T-helper 17 cell (primary cell): ENCODE results near the gene SPAG7. TPM values are rescaled to one million over a fixed set of nuclear protein-coding genes. Genes with fewer than 3 reads are reported as not detected.

Source experiments
- ATAC-seq: fragments of 150-1000 bp; cut with Tn5 transposase; 2 replicates; pipeline ENCODE4 v1.10.0; 2021; ENCODE audit warnings: mild to moderate bottlenecking, moderate library complexity
- DNase-seq, 3 donors: peaks; one replicate each; pipeline versions ENCODE4 v3.0.0 to v3.0.0-alpha.2; 2020 to 2021
- H3K9me3 ChIP-seq: one replicate; pipeline ENCODE4 v1.7.0; 2013; ENCODE audit warnings: low read length, mild to moderate bottlenecking; ENCODE audit not compliant: control insufficient read depth, poor library complexity, severe bottlenecking
- H3K27ac Mint-ChIP-seq: one replicate; pipeline ENCODE4 v1.8.0; 2022; ENCODE audit warnings: mild to moderate bottlenecking, moderate library complexity, mixed read lengths
- H3K27me3 Mint-ChIP-seq: one replicate; pipeline ENCODE4 v1.8.0; 2022; ENCODE audit warnings: mixed read lengths
- H3K36me3 Mint-ChIP-seq: one replicate; pipeline ENCODE4 v1.8.0; 2022; ENCODE audit warnings: low read depth, mixed read lengths
- H3K4me1 Mint-ChIP-seq: one replicate; pipeline ENCODE4 v1.8.0; 2022; ENCODE audit warnings: mild to moderate bottlenecking, mixed read lengths
- H3K4me3 Mint-ChIP-seq: one replicate; pipeline ENCODE4 v1.8.0; 2022; ENCODE audit warnings: mild to moderate bottlenecking, moderate library complexity, mixed read lengths
- total RNA-seq, 4 donors: library from RNA in 2 of 4; stranded (reverse) in 2 of 4; gene quantifications; one replicate each; pipeline ENCODE4 v1.2.3 and lab custom pipeline; 2022 to 2026

The SPAG7 gene
- total RNA-seq, 2 donors from 2014 or later: 39.0 to 48.4 TPM

DNA sequence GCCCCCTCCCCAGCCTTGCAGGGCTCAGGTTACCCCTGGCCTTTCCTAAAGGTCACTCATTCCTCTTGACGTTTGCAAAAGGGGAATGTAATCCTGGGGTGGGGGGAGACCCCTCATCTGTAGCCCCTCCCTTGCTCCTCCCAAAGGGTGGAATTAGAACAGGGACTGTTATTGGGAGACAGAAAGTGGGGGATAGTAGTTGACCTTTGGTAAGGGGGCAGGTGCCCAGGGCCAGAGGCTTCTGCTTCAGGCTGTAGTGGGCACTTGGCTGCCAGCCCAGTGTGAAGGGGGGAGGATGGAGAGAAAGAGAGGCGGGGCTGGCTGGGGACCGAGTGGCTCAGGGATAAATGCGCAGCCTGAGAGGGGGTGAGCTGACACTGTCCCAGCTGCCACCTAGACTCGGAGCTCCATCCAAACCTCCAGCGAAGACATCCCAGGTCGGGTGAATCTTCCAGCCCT, 16.8 kb downstream of the SPAG7 start, which contains the start of gene ENO3:
Gene ENO3, plus strand, starts transcription at position 374 of the 459 bp plus-strand sequence. CDS start 711 bp downstream, outside the sequence.
- Mint-ChIP-seq H3K27ac (peak within 1 kb of the TSS; percentile 79), H3K4me3 (peak within 1 kb of the TSS; percentile 100), H3K36me3 (peaks cover 7% of the 10 kb centered on the region), H3K27me3 (no peaks in the 10 kb centered on the region), H3K4me1 (peaks cover 23% of the 10 kb centered on the region)
- no peaks in the 10 kb centered on the region for H3K9me3 ChIP-seq
- DNase-seq: no peak
- ATAC-seq: no peak

DNA sequence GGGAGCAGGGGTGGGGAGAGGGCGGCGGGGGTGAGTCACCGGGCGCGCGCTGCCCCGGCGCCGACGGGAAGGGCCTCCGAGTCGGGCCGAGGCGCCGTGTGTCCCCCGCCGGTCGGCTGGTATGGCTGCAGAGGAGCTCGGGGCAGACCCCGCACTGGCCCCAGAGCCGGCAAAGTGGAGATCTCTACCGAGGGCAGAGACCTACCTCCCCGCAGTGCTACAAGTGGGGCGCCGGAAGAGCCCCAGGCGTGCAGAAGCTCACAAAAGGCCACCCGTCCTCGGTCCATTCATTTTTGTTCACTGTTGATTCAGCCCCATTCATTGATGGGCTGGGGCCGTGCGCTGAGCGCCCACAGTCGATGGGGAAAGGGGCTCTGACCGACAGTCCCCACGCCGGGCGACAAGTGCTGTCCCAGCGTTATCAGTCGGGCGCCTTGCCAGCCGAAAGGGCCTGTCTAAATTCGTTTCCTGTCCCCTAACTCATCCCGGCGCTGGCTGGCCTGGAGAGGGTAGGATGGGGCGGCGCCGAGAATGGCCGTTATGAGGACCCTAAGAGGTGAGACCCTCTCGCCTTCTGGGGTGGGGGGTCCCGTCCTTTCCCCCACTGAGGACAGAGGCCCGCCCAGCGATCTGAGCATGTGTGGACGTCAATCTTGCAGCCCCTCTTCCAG, 17.4 kb downstream of the SPAG7 start:
- no peak for DNase-seq
- H3K27me3 Mint-ChIP-seq: no peaks in the 10 kb centered on the region
- peak overlapping the region; percentile 100 for H3K4me3 Mint-ChIP-seq
- no peaks in the 10 kb centered on the region for H3K9me3 ChIP-seq
- peaks cover 12% of the 10 kb centered on the region for H3K36me3 Mint-ChIP-seq
- peaks cover 29% of the 10 kb centered on the region for H3K4me1 Mint-ChIP-seq
- peak overlapping the region; percentile 79 for H3K27ac Mint-ChIP-seq
- ATAC-seq: peak; percentile 2

GRCh38 chr17:4949321-4950074, 18.1 kb downstream of the SPAG7 start:
- Mint-ChIP-seq H3K27me3 (no peaks in the 10 kb centered on the region), H3K4me1 (peaks cover 36% of the 10 kb centered on the region), H3K36me3 (peaks cover 15% of the 10 kb centered on the region), H3K27ac (peak overlapping the region; percentile 96), H3K4me3 (peak overlapping the region; percentile 100)
- ATAC-seq (peak; percentile 60), DNase-seq (peak; percentile 60 to 66 (median 63))
- no peaks in the 10 kb centered on the region for H3K9me3 ChIP-seq

DNA sequence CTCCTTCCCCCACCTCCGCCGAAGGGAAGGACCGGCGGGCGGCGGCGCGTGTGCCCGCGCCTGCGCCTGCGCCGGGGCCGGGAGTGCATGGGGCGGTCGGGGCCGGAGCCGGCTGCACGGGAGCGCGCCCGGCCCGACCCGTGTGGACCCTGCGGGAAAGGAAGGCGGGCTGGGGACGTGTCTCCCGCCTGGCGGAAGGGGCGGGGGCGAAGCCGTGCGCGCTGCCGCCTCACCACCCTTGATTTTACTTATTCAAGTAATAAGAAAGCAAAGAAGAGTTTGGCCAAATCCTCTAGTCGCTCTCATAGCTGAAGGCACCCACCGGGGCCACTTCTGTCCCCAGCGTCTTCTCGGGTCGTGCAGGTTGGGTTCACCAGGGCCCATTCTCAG, 18.7 kb downstream of the SPAG7 start:
- Mint-ChIP-seq H3K36me3 (peaks cover 19% of the 10 kb centered on the region), H3K4me3 (peak overlapping the region; percentile 100), H3K27me3 (no peaks in the 10 kb centered on the region), H3K4me1 (peaks cover 41% of the 10 kb centered on the region), H3K27ac (peak overlapping the region; percentile 96)
- DNase-seq (peak; percentile 54 to 64 (median 62)), ATAC-seq (peak; percentile 50)
- H3K9me3 ChIP-seq: no peaks in the 10 kb centered on the region

DNA sequence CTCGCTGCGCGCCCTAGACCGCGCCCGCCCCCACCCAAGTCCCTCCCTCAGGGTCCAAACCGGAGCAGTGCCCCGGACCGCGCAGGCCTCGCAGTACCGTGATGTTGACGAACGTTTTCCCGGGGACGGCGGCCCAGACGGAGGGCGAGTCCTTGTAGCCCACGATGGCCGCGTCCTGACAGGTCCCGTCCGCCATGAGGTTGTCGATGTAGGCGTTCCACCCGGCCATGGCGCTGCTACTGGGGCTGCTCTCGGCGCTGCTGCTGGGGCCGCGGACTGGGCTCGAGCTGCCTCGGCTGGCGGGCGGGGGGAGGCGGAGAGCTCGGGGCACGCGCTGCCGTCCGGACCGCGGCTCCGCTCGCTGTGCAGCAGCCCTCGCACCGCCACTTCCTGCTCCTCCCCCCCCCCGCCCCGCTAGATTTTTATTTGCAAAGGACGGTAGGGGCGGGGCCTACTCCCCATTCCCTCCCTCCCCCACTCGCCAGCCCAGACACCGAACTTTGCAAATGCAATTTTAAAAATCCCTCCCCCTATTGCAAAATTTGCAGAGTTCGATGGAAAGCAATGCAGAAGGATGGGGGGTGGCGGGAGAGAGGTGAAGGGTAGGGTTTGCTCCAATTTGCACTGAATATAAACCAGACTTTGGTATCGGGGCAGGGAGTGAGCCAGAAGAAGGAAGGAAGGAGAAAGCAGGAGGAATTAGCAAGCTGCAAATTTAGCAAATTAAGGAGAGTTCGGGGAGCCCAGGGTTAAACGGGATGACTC, 19.3 kb downstream of the SPAG7 start, which contains the start of gene PFN1:
Gene PFN1, minus strand, starts transcription at position 365 of the 765 bp plus-strand sequence. Its CDS starts 136 bp downstream, at position 229.
- H3K9me3 ChIP-seq: no peaks in the 10 kb centered on the region
- ATAC-seq (peak; percentile 64), DNase-seq (peak; percentile 73 to 86 (median 79))
- H3K27ac Mint-ChIP-seq: peak within 1 kb of the TSS; percentile 96
- peaks cover 19% of the 10 kb centered on the region for H3K36me3 Mint-ChIP-seq
- H3K27me3 Mint-ChIP-seq: no peaks in the 10 kb centered on the region
- peak within 1 kb of the TSS; percentile 100 for H3K4me3 Mint-ChIP-seq
- peaks cover 43% of the 10 kb centered on the region for H3K4me1 Mint-ChIP-seq

DNA sequence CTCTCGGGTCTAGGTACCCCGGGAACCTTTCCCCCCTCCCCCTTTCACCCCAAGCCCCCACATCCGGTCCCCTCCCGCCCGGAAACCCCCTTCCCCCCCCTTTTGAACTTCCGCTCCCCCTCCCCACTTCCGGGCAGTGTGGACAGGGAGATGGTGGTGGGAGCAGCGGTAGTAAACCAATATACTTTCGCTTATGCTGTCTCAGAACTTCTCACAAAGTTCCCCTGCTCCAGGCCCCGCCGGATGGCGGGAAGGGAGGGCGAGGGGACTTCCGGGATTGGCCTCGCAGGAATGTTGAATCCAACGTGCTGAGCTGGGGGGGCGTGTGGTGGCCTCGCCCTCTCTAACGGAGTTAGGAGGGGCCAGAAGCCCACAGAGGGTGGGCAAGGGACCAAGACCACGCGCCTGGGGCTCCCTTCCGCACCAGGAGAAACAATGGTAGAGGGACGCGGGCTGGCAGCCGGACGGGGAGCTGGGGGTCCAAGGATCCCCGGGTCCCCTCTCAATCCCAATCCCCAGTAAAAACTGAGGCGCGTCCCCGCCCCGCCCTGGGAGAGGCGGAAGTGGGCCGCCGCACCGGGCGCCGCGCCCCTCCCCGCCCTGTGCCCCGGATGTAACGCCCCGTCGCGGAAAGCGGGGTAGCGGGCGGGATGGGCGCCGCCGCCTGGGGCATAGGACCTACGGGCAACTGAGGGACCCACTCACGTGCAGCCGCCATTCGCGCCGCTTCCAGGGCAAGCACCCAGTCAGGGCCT, 20.0 kb downstream of the SPAG7 start:
- Mint-ChIP-seq H3K27me3 (no peaks in the 10 kb centered on the region), H3K36me3 (peaks cover 19% of the 10 kb centered on the region), H3K4me1 (peaks cover 50% of the 10 kb centered on the region), H3K27ac (peak overlapping the region; percentile 93), H3K4me3 (peak overlapping the region; percentile 100)
- ATAC-seq: peak; percentile 28
- no peaks in the 10 kb centered on the region for H3K9me3 ChIP-seq
- DNase-seq: peak; percentile 50 to 61 (median 55)

DNA sequence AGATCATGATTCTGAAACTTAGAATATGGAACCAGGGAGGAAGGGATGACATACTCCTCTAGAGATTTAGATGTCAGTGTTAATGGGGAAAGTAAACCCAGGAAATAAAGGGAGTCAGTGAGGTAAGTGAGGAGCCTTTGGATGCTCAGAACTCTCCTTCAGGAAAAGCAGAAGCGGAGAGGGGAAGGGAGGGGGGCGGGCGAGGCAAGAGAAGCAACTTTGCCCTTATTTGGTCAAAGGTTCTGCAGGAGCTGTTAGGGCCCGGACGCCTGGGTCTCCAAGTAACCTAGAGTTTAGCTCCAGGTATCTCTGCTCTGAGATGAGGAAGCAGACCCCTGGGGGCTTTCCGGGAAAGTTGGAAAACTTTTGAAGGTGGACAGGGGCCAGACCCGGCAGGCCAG, 20.6 kb downstream of the SPAG7 start:
- H3K27ac Mint-ChIP-seq: peak overlapping the region; percentile 93
- peaks cover 19% of the 10 kb centered on the region for H3K36me3 Mint-ChIP-seq
- H3K27me3 Mint-ChIP-seq: no peaks in the 10 kb centered on the region
- ATAC-seq (no peak), DNase-seq (no peak)
- H3K4me3 Mint-ChIP-seq: peak overlapping the region; percentile 100
- H3K9me3 ChIP-seq: no peaks in the 10 kb centered on the region
- peaks cover 56% of the 10 kb centered on the region for H3K4me1 Mint-ChIP-seq

DNA sequence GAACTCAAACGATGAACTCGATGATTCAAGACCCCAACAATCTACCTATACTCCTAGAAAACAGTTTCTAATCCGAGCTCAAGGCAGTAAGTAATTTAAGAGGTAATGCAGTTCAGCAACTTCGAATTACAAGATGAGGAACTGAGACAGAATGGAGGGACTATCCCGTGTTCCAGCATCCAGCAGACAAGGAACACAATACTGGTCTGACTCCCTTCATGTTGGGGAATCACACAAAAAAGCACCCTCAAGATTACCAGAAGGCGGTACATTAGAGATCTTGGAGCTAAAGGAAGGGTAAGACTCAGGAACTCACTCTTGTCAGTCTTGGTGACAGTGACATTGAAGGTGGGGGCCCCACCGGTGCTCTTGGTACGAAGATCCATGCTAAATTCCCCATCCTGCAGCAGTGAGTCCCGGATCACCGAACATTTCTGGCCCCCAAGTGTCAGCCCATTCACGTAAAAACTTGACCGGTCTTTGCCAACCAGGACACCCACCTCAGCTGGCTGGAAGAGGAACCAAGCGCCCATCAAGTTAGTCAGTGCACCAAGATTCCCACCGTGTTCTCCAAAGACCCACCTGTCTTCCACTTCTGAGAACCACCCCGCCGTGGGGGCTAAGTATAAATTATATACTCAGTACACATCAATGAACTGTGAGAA, 21.2 kb downstream of the SPAG7 start:
- Mint-ChIP-seq H3K36me3 (peaks cover 22% of the 10 kb centered on the region), H3K4me1 (peaks cover 61% of the 10 kb centered on the region), H3K27ac (peak overlapping the region; percentile 93), H3K4me3 (peak overlapping the region; percentile 100), H3K27me3 (no peaks in the 10 kb centered on the region)
- no peak for ATAC-seq
- no peaks in the 10 kb centered on the region for H3K9me3 ChIP-seq
- DNase-seq: no peak

- H3K4me1 Mint-ChIP-seq: peaks cover 63% of the 10 kb centered on the region
- peak overlapping the region; percentile 100 for H3K4me3 Mint-ChIP-seq
- no peaks in the 10 kb centered on the region for H3K9me3 ChIP-seq
- ATAC-seq: no peak
- peaks cover 26% of the 10 kb centered on the region for H3K36me3 Mint-ChIP-seq
- DNase-seq: no peak
- no peaks in the 10 kb centered on the region for H3K27me3 Mint-ChIP-seq
- peak overlapping the region; percentile 93 for H3K27ac Mint-ChIP-seq
Measured at GRCh38 chr17:4945944-4946280, 21.7 kb downstream of the SPAG7 start.

DNA sequence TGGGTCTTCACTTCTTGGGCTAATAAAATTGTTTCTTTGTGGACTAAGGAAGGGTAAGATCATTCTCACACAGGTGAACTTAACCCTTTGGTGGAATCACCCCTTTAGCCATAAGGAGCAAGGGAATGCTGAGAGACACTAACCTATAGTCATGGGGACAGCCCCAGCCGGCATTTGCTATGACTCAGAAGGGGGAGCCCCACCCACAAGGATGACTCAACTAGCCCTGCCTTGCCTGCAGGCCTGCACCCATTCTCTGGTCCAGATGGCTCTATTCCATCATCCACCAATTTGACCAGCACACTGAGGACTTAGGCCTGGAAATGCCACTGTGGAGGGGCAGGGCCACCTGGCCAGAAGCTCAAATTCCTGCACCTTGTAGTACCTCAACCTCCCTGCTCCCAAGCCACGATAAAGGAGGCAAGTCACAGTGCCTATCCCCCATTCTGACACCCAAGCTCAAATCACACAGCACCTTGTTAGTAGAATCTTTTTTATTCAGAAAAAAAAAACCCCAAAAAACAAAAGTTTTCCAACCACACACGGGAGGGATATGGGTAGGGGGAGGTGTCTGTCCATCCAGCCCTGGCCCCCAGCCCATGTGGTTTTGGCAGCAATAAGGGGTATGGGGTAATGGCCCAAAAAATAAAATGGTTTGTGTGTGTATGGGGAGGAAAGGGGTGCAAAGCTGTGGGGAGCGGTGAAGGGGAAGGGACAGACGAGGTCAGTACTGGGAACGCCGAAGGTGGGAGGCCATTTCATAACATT, 22.3 kb downstream of the SPAG7 start:
- no peaks in the 10 kb centered on the region for H3K9me3 ChIP-seq
- ATAC-seq (peak; percentile 40), DNase-seq (peak; percentile 48 to 61 (median 54))
- peak overlapping the region; percentile 100 for H3K4me3 Mint-ChIP-seq
- H3K36me3 Mint-ChIP-seq: peaks cover 26% of the 10 kb centered on the region
- H3K27ac Mint-ChIP-seq: peak overlapping the region; percentile 93
- H3K27me3 Mint-ChIP-seq: no peaks in the 10 kb centered on the region
- H3K4me1 Mint-ChIP-seq: peaks cover 58% of the 10 kb centered on the region

DNA sequence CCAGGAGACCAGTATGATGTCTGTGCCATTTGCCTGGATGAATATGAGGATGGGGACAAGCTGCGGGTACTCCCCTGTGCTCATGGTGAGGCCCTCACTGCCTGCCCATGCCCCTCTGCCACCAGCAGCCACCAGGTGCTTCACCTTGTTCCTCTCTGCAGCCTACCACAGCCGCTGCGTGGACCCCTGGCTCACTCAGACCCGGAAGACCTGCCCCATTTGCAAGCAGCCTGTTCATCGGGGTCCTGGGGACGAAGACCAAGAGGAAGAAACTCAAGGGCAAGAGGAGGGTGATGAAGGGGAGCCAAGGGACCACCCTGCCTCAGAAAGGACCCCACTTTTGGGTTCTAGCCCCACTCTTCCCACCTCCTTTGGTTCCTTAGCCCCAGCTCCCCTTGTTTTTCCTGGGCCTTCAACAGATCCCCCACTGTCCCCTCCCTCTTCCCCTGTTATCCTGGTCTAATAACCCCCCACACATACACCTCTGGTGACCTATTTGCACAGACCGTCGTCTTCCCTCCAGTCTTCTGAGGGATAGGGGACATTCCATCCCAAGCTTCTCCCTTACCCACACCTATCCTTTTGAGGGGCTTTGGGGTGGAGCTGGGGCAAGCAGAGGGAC, 23.0 kb downstream of the SPAG7 start:
- peaks cover 59% of the 10 kb centered on the region for H3K4me1 Mint-ChIP-seq
- peak overlapping the region; percentile 93 for H3K27ac Mint-ChIP-seq
- DNase-seq (no peak), ATAC-seq (no peak)
- H3K4me3 Mint-ChIP-seq: peak overlapping the region; percentile 100
- H3K36me3 Mint-ChIP-seq: peaks cover 28% of the 10 kb centered on the region
- no peaks in the 10 kb centered on the region for H3K9me3 ChIP-seq
- no peaks in the 10 kb centered on the region for H3K27me3 Mint-ChIP-seq
